ENCODE data around the gene PHF5A.

Gene PHF5A, protein sequence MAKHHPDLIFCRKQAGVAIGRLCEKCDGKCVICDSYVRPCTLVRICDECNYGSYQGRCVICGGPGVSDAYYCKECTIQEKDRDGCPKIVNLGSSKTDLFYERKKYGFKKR

GRCh38 chr22:41468381-41469217 is at the start of gene PHF5A, which contains the start of gene ACO2:
Gene PHF5A, minus strand, starts transcription at chr22:41468692. Its CDS starts 39 bp downstream, at chr22:41468653.
Gene ACO2, plus strand, starts transcription at chr22:41469117. Its CDS starts 30 bp downstream, at chr22:41469147.
- H3K4me1 Mint-ChIP-seq (ENCODE audit: low read depth) = peaks cover 29% of the 10 kb centered on the region

GRCh38 chr22:41518048-41518347 is 49.5 kb upstream of the PHF5A start:
- H3K4me3 Mint-ChIP-seq = no peak overlapping the region
- H3K27ac Mint-ChIP-seq = no peak overlapping the region
- H3K36me3 Mint-ChIP-seq (ENCODE audit: low read depth) = peaks cover 10% of the 10 kb centered on the region
- no peaks in the 10 kb centered on the region for H3K9me3 Mint-ChIP-seq
- H3K27me3 Mint-ChIP-seq (ENCODE audit: low read depth) = no peaks in the 10 kb centered on the region
- no peaks in the 10 kb centered on the region for H3K4me1 Mint-ChIP-seq (ENCODE audit: low read depth)

More at GRCh38 chr22:41468381-41469217, at the start of gene PHF5A, which contains the start of gene ACO2:
- peaks cover 27% of the 10 kb centered on the region for H3K36me3 Mint-ChIP-seq (ENCODE audit: low read depth)
- no peaks in the 10 kb centered on the region for H3K27me3 Mint-ChIP-seq (ENCODE audit: low read depth)
- H3K9me3 Mint-ChIP-seq = no peaks in the 10 kb centered on the region
- peak within 1 kb of the TSS; percentile 99 for H3K27ac Mint-ChIP-seq
- H3K4me3 Mint-ChIP-seq = peak within 1 kb of the TSS; percentile 87

- no peaks in the 10 kb centered on the region for H3K4me1 Mint-ChIP-seq (ENCODE audit: low read depth)
- H3K9me3 Mint-ChIP-seq = no peaks in the 10 kb centered on the region
- no peak overlapping the region for H3K27ac Mint-ChIP-seq
- H3K27me3 Mint-ChIP-seq (ENCODE audit: low read depth) = no peaks in the 10 kb centered on the region
- no peak overlapping the region for H3K4me3 Mint-ChIP-seq
- H3K36me3 Mint-ChIP-seq (ENCODE audit: low read depth) = peaks cover 10% of the 10 kb centered on the region
These were observed 48.9 kb upstream of the PHF5A start for GRCh38 chr22:41517172-41518047.

DNA sequence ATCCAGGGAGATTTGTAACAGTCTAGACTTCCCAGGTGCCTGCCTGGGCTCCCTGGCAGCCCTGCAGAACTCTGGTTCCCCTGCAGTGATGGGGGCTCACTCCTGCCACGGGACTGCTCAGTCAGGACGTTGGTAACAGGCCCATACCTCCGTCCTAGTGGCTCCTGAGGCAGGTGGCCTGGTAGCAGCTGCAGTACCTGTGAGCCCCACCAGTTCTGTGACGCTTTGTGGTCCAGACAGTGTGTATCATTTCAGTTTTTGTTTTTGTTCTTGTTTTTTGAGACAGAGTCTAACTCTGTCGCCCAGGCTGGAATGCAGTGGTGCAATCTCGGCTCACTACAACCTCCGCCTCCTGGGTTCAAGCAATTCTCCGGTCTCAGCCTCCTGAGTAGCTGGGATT is 48.0 kb upstream of the PHF5A start:
- Mint-ChIP-seq H3K36me3 (ENCODE audit: low read depth) (peaks cover 12% of the 10 kb centered on the region), H3K27ac (no peak overlapping the region), H3K9me3 (no peaks in the 10 kb centered on the region)

DNA sequence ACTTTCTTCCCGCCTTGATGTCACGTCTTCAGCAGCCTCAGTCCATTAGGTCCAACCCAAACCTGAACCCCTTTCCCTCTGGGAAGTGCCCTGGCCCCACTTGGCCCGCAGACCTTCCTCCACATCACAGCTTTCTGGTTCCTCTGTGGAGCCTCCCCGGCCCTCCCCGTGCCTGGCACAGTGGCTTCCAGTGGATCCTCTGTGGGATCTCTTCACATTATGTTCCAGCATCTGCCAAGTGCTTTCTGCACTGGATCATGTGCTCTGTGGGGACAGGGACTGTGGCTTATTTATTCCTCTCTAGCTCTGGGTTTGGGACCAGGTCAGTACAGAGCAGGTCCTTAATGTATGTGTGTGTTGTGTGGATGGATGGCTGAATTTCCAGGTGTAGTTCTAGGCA is 44.9 kb upstream of the PHF5A start:
- H3K27ac Mint-ChIP-seq = no peak overlapping the region

More for the DNA sequence above, 48.0 kb upstream of the PHF5A start:
- Mint-ChIP-seq H3K4me3 (no peak overlapping the region), H3K4me1 (ENCODE audit: low read depth) (no peaks in the 10 kb centered on the region), H3K27me3 (ENCODE audit: low read depth) (no peaks in the 10 kb centered on the region)

DNA sequence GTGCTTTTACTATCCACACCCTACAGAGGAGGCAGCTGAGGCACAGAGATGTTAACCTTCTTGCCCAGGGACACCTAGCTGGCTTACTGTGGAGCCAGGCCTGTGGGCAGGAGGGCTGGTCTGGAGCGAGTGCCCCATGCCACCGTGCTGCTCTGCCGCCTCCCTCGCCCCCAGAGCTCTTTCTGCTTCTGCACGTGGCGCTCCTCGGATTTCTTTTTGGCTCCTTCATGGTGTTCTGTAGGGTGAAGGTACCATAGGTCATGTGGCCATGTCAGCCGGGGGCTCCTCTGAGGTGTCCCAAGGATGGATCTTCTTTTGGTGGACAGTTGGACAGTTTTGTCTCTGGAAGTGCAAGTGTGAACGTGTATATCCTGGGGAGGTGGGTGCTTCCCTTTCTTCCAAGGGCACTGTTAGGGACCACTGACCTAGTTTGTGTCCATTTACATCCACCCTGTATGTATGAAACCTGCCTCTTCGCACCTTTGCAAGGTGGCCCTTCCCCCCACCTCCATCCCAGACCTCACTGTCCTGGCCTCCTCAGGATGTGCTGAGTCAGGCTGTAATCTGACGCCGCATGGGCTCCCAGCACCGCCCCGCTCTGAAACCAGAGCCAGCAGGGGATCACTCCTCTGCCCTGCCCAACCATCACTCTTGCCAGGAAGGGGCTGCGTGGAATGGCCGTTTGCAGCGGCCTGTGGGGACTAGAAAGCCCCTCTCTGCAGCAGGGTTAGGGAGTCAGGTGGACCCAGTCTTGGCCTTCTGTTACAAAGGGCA is 44.1 kb upstream of the PHF5A start:
- Mint-ChIP-seq H3K27me3 (ENCODE audit: low read depth) (no peaks in the 10 kb centered on the region), H3K36me3 (ENCODE audit: low read depth) (peaks cover 20% of the 10 kb centered on the region), H3K4me3 (no peak overlapping the region), H3K9me3 (no peaks in the 10 kb centered on the region), H3K27ac (no peak overlapping the region), H3K4me1 (ENCODE audit: low read depth) (no peaks in the 10 kb centered on the region)

More for the DNA sequence above, 44.9 kb upstream of the PHF5A start:
- Mint-ChIP-seq H3K27me3 (ENCODE audit: low read depth) (no peaks in the 10 kb centered on the region), H3K4me3 (no peak overlapping the region), H3K4me1 (ENCODE audit: low read depth) (no peaks in the 10 kb centered on the region), H3K9me3 (no peaks in the 10 kb centered on the region), H3K36me3 (ENCODE audit: low read depth) (peaks cover 17% of the 10 kb centered on the region)

GRCh38 chr22:41511521-41511968 is 43.1 kb upstream of the PHF5A start:
- Mint-ChIP-seq H3K27me3 (ENCODE audit: low read depth) (no peaks in the 10 kb centered on the region), H3K4me3 (no peak overlapping the region), H3K36me3 (ENCODE audit: low read depth) (peaks cover 20% of the 10 kb centered on the region), H3K9me3 (no peaks in the 10 kb centered on the region), H3K27ac (no peak overlapping the region), H3K4me1 (ENCODE audit: low read depth) (no peaks in the 10 kb centered on the region)

- Mint-ChIP-seq H3K4me1 (ENCODE audit: low read depth) (peaks cover 2% of the 10 kb centered on the region), H3K4me3 (no peak overlapping the region), H3K36me3 (ENCODE audit: low read depth) (peaks cover 20% of the 10 kb centered on the region), H3K27me3 (ENCODE audit: low read depth) (no peaks in the 10 kb centered on the region), H3K27ac (no peak overlapping the region), H3K9me3 (no peaks in the 10 kb centered on the region)
These were observed 40.3 kb upstream of the PHF5A start for GRCh38 chr22:41508770-41509170.

DNA sequence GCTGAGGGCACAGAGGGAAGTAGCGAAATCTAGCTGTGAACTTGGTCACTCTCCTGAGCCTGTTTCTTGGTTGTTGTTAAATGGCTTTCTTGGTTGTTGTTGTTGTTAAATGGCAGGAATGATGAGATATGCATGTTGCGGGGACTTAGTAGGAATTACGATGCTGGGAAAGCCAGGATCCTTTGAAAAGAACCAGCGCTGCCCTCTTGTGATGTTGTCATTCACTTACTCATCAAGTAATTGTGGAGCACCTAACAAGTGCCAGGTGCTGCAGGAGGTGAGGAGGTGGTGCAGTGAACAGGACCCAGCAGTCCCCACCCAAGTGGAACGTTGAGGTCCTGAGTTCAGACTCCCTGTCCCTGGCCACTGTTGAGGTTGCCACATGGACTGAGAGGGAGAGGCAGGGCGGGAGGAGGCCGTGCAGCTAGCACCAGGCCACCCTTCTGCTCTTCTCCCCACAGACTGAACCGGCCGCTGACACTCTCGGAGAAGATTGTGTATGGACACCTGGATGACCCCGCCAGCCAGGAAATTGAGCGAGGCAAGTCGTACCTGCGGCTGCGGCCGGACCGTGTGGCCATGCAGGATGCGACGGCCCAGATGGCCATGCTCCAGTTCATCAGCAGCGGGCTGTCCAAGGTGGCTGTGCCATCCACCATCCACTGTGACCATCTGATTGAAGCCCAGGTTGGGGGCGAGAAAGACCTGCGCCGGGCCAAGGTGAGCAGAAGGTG is 39.0 kb upstream of the PHF5A start:
- Mint-ChIP-seq H3K4me3 (no peak overlapping the region), H3K27me3 (ENCODE audit: low read depth) (no peaks in the 10 kb centered on the region), H3K4me1 (ENCODE audit: low read depth) (peaks cover 2% of the 10 kb centered on the region), H3K36me3 (ENCODE audit: low read depth) (peaks cover 15% of the 10 kb centered on the region), H3K27ac (no peak overlapping the region), H3K9me3 (no peaks in the 10 kb centered on the region)

GRCh38 chr22:41505511-41506220 is 37.2 kb upstream of the PHF5A start:
- no peaks in the 10 kb centered on the region for H3K27me3 Mint-ChIP-seq (ENCODE audit: low read depth)
- no peak overlapping the region for H3K4me3 Mint-ChIP-seq

DNA sequence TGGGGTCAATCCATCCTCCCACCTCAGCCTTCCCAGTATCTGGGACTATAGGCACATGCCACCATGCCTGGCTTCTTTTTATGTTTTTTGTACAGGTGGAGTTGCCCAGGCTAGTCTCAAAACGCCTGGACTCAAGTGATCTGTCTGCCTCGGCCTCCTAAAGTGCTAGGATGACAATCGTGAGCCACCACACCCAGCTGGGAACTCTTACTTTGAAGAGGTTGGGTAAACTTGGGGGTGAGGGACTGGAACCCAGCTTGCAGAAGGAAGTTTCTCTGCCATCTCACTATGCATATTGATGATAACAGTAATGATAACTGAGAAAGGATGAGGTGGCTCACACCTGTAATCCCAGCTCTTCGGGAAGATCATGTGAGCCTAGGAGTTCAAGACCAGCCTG is 36.3 kb upstream of the PHF5A start:
- Mint-ChIP-seq H3K27ac (peak overlapping the region; percentile 20), H3K4me1 (ENCODE audit: low read depth) (peaks cover 2% of the 10 kb centered on the region), H3K27me3 (ENCODE audit: low read depth) (no peaks in the 10 kb centered on the region), H3K36me3 (ENCODE audit: low read depth) (peaks cover 12% of the 10 kb centered on the region), H3K4me3 (no peak overlapping the region), H3K9me3 (no peaks in the 10 kb centered on the region)

More at GRCh38 chr22:41505511-41506220, 37.2 kb upstream of the PHF5A start:
- no peak overlapping the region for H3K27ac Mint-ChIP-seq
- H3K4me1 Mint-ChIP-seq (ENCODE audit: low read depth) = peaks cover 2% of the 10 kb centered on the region
- H3K9me3 Mint-ChIP-seq = no peaks in the 10 kb centered on the region
- H3K36me3 Mint-ChIP-seq (ENCODE audit: low read depth) = peaks cover 12% of the 10 kb centered on the region

DNA sequence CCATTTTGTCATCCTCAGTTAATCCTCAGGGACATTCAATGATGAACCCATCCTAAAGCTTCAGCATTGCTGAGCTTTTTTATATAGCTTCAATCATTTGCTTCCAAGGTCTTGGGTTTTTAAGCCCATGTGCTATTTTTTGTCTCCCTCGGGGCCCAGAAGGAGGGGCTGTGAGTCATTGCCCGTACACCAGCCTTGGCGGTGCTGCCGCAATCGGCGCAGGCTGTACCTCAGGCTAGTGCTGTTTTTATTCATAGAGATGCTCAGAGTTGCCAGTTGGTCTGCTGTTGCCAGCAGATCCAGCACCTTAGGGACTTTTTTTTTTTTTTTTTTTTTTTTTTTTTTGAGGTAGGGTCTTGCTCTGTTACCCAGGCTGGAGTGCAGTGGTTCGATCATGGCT is 35.9 kb upstream of the PHF5A start:
- Mint-ChIP-seq H3K27ac (no peak overlapping the region), H3K4me3 (no peak overlapping the region), H3K9me3 (no peaks in the 10 kb centered on the region), H3K36me3 (ENCODE audit: low read depth) (peaks cover 11% of the 10 kb centered on the region), H3K4me1 (ENCODE audit: low read depth) (peaks cover 2% of the 10 kb centered on the region), H3K27me3 (ENCODE audit: low read depth) (no peaks in the 10 kb centered on the region)

DNA sequence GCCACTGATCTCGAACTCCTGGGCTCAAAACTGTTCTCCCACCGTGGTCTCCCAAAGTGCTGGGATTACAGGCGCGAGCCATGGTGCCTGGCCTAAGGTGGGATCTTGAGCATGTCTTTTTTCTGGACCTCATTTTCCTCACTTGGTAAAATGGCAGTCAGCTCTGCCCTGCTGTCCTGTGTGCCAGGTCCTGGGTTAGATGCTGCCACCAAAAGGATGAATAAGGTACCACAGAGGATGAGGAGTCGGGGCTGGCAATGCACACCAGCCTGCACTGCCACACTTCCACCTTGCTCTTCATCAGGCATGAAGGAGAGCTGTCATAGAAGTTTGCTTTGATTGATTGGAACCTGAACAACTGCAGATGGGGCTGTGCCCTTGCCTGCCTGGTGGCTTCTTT is 32.7 kb upstream of the PHF5A start:
- H3K36me3 Mint-ChIP-seq (ENCODE audit: low read depth) = peaks cover 5% of the 10 kb centered on the region
- H3K4me1 Mint-ChIP-seq (ENCODE audit: low read depth) = peaks cover 4% of the 10 kb centered on the region
- H3K4me3 Mint-ChIP-seq = no peak overlapping the region
- H3K27ac Mint-ChIP-seq = no peak overlapping the region
- no peaks in the 10 kb centered on the region for H3K9me3 Mint-ChIP-seq
- H3K27me3 Mint-ChIP-seq (ENCODE audit: low read depth) = no peaks in the 10 kb centered on the region

All from T-helper 1 cell treated with Interleukin-12 subunit alpha and Interleukin-12 subunit beta and Interleukin-4 antibody, amounts not matched to agents 30 μg/mL and 1 μg/mL, for 36 hours (primary cell).